Smooth muscle cell (in vitro differentiated cells): ENCODE measurements around the gene NEUROG1. TPM values are rescaled to one million over a fixed set of nuclear protein-coding genes. Genes with fewer than 3 reads are reported as not detected.

Experiments used
- DNase-seq: peaks from one replicate; lab custom pipeline; 2025; ENCODE audit not compliant: unreplicated experiment; lab: John Stamatoyannopoulos, UW
- H2AFZ ChIP-seq: fragments of 200-600 bp; sonication (generic); 2 replicates; pipeline ENCODE4 v1.6.0; 2016; ENCODE audit warnings: antibody characterized with exemption, low read depth, mild to moderate bottlenecking
- H3F3A ChIP-seq: fragments of 200-600 bp; sonication (generic); 2 replicates; pipeline ENCODE4 v1.6.0; 2017; ENCODE audit warnings: antibody characterized with exemption, low read depth
- H3K27ac ChIP-seq: fragments of 200-600 bp; sonication (generic); 2 replicates; pipeline ENCODE4 v1.5.1; 2016; ENCODE audit warnings: low read depth, mild to moderate bottlenecking
- H3K27me3 ChIP-seq: fragments of 200-600 bp; sonication (generic); 2 replicates; pipeline ENCODE4 v1.6.1; 2016; ENCODE audit warnings: low read depth, mild to moderate bottlenecking
- H3K36me3 ChIP-seq: fragments of 200-600 bp; sonication (generic); 2 replicates; pipeline ENCODE4 v1.5.1; 2016; ENCODE audit warnings: low read depth
- H3K4me1 ChIP-seq: fragments of 200-600 bp; sonication (generic); 2 replicates; pipeline ENCODE4 v1.5.1; 2016; ENCODE audit warnings: low read depth
- H3K4me2 ChIP-seq: fragments of 200-600 bp; sonication (generic); 2 replicates; pipeline ENCODE4 v1.6.0; 2016; ENCODE audit warnings: mild to moderate bottlenecking
- H3K4me3 ChIP-seq: fragments of 200-600 bp; sonication (generic); 2 replicates; pipeline ENCODE4 v1.5.1; 2016; ENCODE audit warnings: mild to moderate bottlenecking
- H3K79me2 ChIP-seq: fragments of 200-600 bp; sonication (generic); 2 replicates; pipeline ENCODE4 v1.6.0; 2016; ENCODE audit warnings: low read depth, mild to moderate bottlenecking
- H3K9ac ChIP-seq: fragments of 200-600 bp; sonication (generic); 2 replicates; pipeline ENCODE4 v1.6.0; 2016; ENCODE audit warnings: low read depth
- H3K9me3 ChIP-seq: fragments of 200-600 bp; sonication (generic); replicated peaks from 2 replicates; pipeline ENCODE4 v1.5.1; 2016; ENCODE audit warnings: low read depth
- H4K20me1 ChIP-seq: fragments of 200-600 bp; sonication (generic); 2 replicates; pipeline ENCODE4 v1.6.0; 2016; ENCODE audit warnings: low read depth
- WGBS: methylation state at CpG from one replicate; pipeline ENCODE4 v1.1.7; 2016; ENCODE audit warnings: low lambda C conversion rate; 5-methylcytosine and 5-hydroxymethylcytosine counted together
- polyA plus RNA-seq: library from polyadenylated mRNA; unstranded; fragments of >200 nt; fragmentation: Nextera tagmentation; extraction: Ambion mirVana; gene quantifications from 2 replicates; pipeline ENCODE4 v1.2.1, GENCODE V29; 2016
- total RNA-seq: library from RNA; depleted of rRNA; stranded (reverse); fragments of >200 nt; gene quantifications from 2 replicates; pipeline ENCODE4 v1.2.3, GENCODE V29; 2014
- TF ChIP-seq, protein P1 (sequence below): fragments of 200-600 bp; sonication (generic); IDR thresholded peaks from 2 replicates; pipeline ENCODE4 v1.5.1; 2017; ENCODE audit warnings: borderline replicate concordance, mild to moderate bottlenecking, antibody characterized with exemption; ENCODE audit not compliant: insufficient read depth, poor library complexity, severe bottlenecking

NEUROG1 gene
- total and polyA plus RNA-seq, 2 experiments from 2014 or later, result not detected

DNA sequence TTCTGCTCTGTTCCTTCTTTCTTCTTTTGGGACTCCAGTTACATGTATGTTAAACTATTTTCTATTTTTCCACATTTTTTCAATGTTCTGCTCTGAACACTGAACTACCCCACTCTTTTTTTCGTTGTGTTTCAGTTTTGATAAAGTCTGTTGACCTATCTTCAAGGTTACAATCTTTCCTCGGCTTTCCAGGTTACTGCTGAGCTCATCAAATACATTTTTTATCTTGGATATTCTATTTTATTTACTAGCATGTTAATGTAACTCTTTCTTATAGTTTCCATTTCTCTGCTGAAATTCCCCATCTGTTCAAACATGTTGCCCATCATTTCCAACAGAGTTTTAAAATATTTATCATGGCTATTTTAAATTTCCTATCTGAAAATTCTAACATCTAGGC is 13.8 kb downstream of the NEUROG1 start:
- Histone ChIP-seq H3K9me3 (no peaks in the 10 kb centered on the region), H3K4me2 (no peak overlapping the region), H3K27me3 (peaks cover 83% of the 10 kb centered on the region), H3K4me1 (no peaks in the 10 kb centered on the region), H3K36me3 (no peaks in the 10 kb centered on the region), H3K9ac (no peak overlapping the region), H4K20me1 (no peaks in the 10 kb centered on the region), H2AFZ (no peak overlapping the region), H3F3A (no peaks in the 10 kb centered on the region), H3K4me3 (no peak overlapping the region), H3K79me2 (no peaks in the 10 kb centered on the region), H3K27ac (no peak overlapping the region)
- TF ChIP-seq, protein P1, sequence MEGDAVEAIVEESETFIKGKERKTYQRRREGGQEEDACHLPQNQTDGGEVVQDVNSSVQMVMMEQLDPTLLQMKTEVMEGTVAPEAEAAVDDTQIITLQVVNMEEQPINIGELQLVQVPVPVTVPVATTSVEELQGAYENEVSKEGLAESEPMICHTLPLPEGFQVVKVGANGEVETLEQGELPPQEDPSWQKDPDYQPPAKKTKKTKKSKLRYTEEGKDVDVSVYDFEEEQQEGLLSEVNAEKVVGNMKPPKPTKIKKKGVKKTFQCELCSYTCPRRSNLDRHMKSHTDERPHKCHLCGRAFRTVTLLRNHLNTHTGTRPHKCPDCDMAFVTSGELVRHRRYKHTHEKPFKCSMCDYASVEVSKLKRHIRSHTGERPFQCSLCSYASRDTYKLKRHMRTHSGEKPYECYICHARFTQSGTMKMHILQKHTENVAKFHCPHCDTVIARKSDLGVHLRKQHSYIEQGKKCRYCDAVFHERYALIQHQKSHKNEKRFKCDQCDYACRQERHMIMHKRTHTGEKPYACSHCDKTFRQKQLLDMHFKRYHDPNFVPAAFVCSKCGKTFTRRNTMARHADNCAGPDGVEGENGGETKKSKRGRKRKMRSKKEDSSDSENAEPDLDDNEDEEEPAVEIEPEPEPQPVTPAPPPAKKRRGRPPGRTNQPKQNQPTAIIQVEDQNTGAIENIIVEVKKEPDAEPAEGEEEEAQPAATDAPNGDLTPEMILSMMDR, result no peak
- DNase-seq, result no peak
- WGBS, result 61% methylated on average over 2 of the region's 2 CpGs

DNA sequence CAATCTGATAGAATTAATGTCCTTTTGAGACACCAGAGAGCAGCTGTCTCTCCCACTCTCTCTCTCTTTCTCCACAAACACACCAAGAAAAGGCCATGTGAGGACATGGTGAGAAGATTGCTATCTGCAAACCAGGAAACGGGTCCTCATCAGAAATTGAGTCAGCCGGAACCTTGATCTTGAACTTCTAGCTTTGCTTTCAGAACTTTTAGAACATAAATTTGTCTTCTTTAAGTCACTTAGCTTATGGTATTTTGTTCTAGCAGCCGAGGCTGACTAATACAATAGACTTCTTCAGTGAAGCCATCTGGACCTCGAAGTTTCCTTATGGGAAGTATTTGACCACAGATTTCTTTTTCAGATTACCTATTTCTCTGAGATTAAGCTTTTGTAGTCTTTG is 18.1 kb downstream of the NEUROG1 start:
- DNase-seq, result no peak
- Histone ChIP-seq H3K9me3 (no peaks in the 10 kb centered on the region), H3K4me3 (no peak overlapping the region), H3K27me3 (peaks cover 64% of the 10 kb centered on the region), H3K4me1 (no peaks in the 10 kb centered on the region), H4K20me1 (no peaks in the 10 kb centered on the region), H3F3A (no peaks in the 10 kb centered on the region), H2AFZ (no peak overlapping the region), H3K4me2 (no peak overlapping the region), H3K79me2 (no peaks in the 10 kb centered on the region), H3K36me3 (no peaks in the 10 kb centered on the region), H3K27ac (no peak overlapping the region), H3K9ac (no peak overlapping the region)
- 86% methylated on average over 4 of the region's 4 CpGs for WGBS
- TF ChIP-seq, protein P1, result no peak

DNA sequence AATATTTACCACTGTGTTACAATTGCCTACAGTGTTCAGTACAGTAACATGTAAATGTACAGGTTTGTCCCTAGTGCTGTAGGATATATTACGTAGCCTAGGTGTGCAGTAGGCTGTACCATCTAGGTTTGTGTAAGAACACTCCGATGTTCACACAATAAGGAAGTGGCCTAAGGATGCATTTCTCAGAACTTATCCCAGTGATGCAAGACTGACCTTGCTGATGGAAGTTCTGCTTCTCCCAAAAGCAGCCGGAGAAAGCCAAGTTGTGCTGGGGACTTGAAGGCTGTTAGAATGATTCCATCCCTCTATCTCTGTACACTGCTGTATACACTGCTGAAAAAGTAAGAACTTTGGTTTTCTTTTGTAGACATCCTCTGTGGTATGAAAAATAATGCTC is 21.6 kb downstream of the NEUROG1 start:
- TF ChIP-seq, protein P1, result no peak
- WGBS, result 98% methylated on average over 3 of the region's 3 CpGs
- Histone ChIP-seq H3K9ac (no peak overlapping the region), H3K27ac (no peak overlapping the region), H3K79me2 (no peaks in the 10 kb centered on the region), H3K4me1 (no peaks in the 10 kb centered on the region), H3K4me3 (no peak overlapping the region), H3K27me3 (peaks cover 63% of the 10 kb centered on the region), H3K4me2 (no peak overlapping the region), H4K20me1 (no peaks in the 10 kb centered on the region), H3K36me3 (no peaks in the 10 kb centered on the region), H2AFZ (no peak overlapping the region), H3K9me3 (no peaks in the 10 kb centered on the region), H3F3A (no peaks in the 10 kb centered on the region)
- no peak for DNase-seq

DNA sequence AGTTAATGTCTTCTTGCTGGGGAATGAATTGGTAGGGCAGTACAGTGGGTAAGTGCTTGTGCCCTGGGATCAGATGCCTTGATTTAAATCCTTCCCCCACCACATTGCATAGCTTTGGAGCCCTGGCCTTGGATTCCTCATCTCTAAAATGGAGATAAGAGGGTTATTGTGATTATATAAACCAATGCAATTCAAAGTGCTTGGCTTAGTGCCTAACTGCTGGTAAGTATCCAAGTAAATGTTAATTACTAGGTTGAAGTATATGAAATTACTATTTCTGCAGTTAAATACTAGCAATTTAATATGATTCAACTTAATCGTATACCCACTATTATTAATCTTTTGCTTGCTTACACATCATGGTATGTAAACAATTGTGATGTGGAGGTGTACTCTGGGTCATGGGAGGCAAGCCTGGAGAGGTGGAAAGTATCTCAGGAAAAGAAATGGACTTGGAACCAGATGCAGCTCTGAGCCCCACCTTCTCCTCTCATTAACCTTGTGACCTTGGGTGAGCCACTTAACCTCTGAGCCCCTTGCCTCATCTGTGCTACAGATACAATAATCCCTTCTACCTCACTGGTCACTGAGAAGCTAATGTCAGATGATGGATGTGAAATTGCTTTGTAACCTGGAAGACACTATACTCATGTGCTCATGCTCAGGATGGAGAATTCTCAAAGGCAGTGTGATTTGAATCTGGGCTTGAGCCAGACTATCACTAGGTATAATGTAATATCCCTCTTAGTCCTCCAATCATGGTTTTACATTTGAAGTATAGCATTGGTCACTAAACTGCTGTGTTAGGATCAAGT is 23.8 kb downstream of the NEUROG1 start:
- WGBS, result 97% methylated on average over 1 of the region's 1 CpG
- Histone ChIP-seq H3K4me3 (no peak overlapping the region), H2AFZ (no peak overlapping the region), H4K20me1 (no peaks in the 10 kb centered on the region), H3K4me1 (peaks cover 6% of the 10 kb centered on the region), H3K9ac (no peak overlapping the region), H3K27ac (no peak overlapping the region), H3F3A (no peaks in the 10 kb centered on the region), H3K36me3 (no peaks in the 10 kb centered on the region), H3K27me3 (peaks cover 66% of the 10 kb centered on the region), H3K9me3 (no peaks in the 10 kb centered on the region), H3K4me2 (no peak overlapping the region), H3K79me2 (no peaks in the 10 kb centered on the region)
- TF ChIP-seq, protein P1, result no peak
- DNase-seq, result no peak
